AG10803 (cell line): ENCODE data around the gene ANXA11.
"Not testable (repeated sequence)": the region's sequence is repeated elsewhere in the genome, so short reads cannot be mapped to it uniquely, and the experiment has no call there.

ENCODE experiments used
- DNase-seq: peaks from one replicate; pipeline ENCODE4 v3.0.0; 2010; ENCODE audit warnings: low read depth
- H3K4me3 ChIP-seq: 2 replicates; pipeline ENCODE4 v1.5.1; 2011; ENCODE audit warnings: mild to moderate bottlenecking, low read length, control low read depth
- CTCF ChIP-seq: conservative IDR thresholded peaks from 2 replicates; pipeline ENCODE4 v1.5.1; 2011; ENCODE audit warnings: mild to moderate bottlenecking, low read length, control low read depth, inconsistent platforms

ANXA11 gene

GRCh38 chr10:80149123-80149522, 56.2 kb downstream of the ANXA11 start:
- no peak for DNase-seq
- no peak for TF ChIP-seq CTCF

GRCh38 chr10:80148166-80148805, 57.1 kb downstream of the ANXA11 start:
- no peak for DNase-seq
- TF ChIP-seq CTCF, result no peak
- H3K4me3 ChIP-seq, result no peak overlapping the region

More at GRCh38 chr10:80149123-80149522, 56.2 kb downstream of the ANXA11 start:
- no peak overlapping the region for H3K4me3 ChIP-seq

- H3K4me3 ChIP-seq, result no peak overlapping the region
- TF ChIP-seq CTCF, result no peak
- no peak for DNase-seq
These were observed 58.4 kb downstream of the ANXA11 start for GRCh38 chr10:80146918-80147317.

GRCh38 chr10:80145406-80146308, 59.7 kb downstream of the ANXA11 start:
- DNase-seq, result peak; percentile 84
- H3K4me3 ChIP-seq, result not testable (repeated sequence)

GRCh38 chr10:80144696-80145131, 60.6 kb downstream of the ANXA11 start:
- DNase-seq, result no peak
- no peak overlapping the region for H3K4me3 ChIP-seq
- TF ChIP-seq CTCF, result no peak

- DNase-seq, result no peak
- no peak overlapping the region for H3K4me3 ChIP-seq
- TF ChIP-seq CTCF, result no peak
These were observed 61.2 kb downstream of the ANXA11 start for GRCh38 chr10:80144067-80144695.

GRCh38 chr10:80141696-80142460, 63.5 kb downstream of the ANXA11 start:
- no peak for DNase-seq
- no peak for TF ChIP-seq CTCF

More at GRCh38 chr10:80141696-80142460, 63.5 kb downstream of the ANXA11 start:
- no peak overlapping the region for H3K4me3 ChIP-seq
